TTC549 (cell line): Measurements from ENCODE around the gene PDGFA.

Source experiments
- FAIRE-seq: peaks from 2 replicates; lab custom pipeline; 2012; peaks lifted over from hg19 to GRCh38; lab: Jason Lieb, UNC

PDGFA gene

DNA sequence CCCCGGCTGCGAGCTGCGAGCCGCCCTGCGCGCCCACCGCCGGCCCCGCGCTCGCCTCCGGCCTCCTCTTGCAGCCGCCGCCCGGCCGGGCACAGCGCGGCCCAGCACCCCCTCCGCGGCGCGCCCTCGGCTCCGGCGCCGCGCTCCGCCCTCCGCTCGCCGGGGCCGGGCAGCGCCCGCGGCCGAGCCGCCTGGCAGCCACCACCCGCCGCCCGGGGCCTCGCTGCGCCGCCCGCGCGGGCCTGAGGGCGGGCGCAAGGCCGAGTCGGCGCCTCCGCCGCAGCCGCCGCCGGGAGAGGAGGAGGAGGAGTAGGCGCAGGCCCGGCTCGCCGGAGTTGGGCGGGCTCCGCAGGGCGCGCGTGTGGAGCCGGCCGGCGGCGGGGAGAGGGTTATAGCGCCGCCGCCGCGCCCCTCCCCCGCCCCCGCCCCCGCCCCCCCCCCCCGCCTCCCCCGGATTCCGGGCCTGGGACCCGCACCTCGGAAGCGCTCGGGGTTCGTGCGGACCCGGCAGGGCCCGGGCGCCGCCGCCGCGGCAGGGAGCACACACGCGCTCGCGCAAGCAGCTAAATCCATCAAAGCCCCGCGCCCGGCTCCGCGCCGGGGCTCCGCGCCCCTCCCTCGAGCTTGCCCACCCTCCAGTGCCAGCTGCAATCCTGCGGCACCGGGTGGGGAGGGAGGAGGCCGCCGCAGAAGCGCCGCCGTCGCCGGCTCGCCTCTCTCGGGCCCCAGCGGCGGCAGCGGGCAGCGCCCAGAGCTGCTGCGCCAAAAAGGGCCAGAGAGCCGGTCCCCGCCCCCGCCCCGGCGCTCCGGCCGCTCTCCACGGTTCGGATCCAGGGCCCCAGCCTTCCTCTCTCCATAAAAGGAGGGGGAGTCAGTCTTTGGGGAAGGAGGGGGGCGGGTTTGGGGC lies at the start of gene PDGFA:
Gene PDGFA (minus strand): TSS at position 363 of the 907 bp plus-strand sequence. CDS start 845 bp downstream, outside the sequence.
- FAIRE-seq: no peak

DNA sequence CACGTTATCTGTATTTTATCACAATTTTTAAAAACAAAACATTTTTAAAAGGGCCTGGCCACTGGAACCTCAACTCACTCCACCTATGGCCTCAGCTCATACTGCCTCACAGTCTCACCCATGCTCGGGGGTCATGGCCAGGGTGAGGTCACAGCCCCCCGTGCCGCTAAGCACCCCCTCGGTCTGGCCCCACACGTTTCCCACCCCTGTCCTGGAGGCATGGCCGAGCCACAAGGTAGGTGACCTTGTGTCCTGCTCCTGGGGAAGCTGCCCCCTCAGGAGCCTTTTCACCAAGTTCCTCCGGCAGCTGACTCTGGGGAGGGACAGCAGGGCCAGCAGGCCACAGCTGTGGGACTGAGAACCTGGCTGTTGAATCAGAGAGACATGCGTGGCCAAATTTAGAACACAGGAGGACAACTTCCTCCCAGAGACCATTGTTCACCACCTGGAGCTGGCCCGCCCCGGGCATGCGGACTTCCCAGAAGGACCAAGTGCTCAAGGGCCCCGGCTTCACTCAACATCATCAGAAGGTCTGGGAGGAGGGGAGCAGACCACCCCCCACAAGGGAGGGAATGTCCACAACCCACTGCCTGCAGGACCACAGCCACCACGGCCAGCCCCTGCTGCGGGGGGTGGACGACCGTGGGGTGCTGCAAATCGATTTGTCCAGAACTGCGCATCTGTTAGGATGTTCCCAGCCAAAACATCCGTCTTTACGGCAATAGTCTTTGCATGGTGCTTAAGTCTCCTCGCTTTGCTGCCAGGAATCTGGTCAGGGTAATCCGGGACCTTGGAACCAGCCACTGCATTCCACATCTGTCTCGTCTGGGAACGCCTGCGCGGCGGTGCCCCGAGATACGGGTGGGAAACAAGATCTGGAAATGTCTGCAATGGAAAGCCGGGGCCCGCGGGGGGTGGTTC lies 48.6 kb upstream of the PDGFA start:
- FAIRE-seq: no peak

DNA sequence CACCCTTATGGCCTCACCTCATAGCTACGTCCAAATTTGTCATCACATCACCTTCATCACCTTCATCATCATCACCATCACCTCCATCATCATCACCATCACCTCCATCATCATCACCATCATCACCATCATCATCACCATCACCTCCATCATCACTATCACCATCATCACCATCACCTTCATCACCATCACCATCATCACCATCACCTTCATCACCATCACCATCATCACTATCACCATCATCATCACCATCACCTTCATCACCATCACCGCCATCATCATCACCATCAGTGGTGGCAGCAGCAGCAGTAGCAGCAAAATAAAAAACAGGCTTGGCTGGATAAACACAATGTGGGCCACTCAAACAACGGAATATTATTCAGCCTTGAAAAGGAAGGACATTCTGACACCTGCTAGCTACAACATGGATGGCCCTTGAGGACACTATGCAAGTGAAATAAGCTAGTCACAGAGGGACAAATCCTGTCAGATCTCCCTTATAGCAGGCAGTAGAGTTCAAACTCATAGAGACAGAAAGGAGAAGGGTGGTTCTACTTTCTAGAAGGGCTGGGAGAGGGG lies 47.7 kb upstream of the PDGFA start:
- FAIRE-seq: no peak

DNA sequence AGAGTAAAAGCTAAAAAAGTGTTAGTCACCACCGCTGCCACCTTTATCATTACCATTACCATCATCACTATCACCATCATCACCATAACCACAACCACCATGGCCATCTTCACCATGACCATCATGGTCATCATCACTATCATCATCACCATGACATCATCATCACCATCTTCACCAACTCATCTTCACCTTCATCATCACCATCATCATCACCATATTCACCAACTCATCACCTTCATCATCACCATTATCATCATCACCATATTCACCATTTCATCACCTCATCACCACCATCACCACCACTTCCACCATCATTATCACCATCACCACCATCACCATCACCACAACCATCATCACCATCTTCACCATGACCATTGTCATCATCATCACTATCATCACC lies 46.5 kb upstream of the PDGFA start:
- FAIRE-seq: no peak

DNA sequence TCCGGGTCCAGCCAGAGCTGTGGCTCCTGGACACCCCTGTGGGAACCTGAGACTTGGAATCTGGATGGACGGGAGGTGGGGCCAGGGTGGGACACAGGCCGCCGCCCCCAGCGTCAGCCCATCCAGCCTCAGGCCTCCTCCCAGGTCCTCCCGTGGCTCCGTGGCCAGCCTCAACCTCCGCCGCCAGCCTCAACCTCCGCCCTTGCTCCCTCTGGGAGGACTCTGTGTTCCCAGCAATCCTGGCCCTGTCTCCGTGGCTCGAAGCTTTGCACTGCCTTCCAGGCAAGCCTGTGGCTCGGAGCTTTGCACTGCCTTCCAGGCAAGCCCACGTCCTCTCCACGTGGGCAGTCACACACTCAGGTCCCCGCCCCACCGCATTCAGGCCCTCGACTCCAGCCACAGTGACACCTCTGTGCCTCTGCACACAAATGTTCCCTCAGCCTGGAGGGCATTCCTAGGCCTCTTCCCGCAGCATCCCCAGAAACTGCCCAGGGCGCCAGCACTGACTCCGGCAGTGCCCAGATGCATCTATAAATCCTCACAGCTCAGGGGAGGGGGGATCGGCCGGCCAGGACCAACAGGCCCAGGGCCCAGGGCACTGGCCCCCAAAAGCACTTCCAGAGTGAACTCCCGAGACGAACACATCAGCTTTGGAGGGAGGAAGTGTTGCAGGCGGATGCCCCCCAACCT lies 44.7 kb upstream of the PDGFA start:
- no peak for FAIRE-seq

DNA sequence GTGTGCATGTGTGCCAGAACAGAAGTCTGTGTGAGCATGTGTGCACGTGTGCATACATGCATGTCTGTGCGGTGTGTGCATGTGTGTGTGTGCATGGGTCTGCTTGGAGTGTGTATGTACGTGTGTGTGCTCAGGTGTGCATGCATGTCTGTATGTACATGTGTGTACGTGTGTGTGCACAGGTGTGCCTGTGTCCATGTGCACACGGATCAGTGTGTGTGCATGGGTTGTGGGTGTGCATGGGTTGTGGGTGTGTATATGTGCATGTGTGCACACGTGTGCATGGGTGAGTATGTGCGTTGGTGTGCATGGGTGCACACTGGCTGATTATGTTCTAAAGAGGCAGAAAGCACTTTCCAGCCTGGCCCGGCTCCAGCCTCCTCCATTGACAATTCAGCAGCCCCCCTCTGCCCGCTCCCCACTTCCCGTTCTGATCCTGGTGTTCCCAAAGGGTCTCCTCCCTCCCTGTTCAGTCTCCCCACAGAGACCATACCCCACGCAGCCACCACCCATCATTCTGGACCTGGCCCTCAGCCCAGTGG lies 44.1 kb upstream of the PDGFA start:
- no peak for FAIRE-seq

DNA sequence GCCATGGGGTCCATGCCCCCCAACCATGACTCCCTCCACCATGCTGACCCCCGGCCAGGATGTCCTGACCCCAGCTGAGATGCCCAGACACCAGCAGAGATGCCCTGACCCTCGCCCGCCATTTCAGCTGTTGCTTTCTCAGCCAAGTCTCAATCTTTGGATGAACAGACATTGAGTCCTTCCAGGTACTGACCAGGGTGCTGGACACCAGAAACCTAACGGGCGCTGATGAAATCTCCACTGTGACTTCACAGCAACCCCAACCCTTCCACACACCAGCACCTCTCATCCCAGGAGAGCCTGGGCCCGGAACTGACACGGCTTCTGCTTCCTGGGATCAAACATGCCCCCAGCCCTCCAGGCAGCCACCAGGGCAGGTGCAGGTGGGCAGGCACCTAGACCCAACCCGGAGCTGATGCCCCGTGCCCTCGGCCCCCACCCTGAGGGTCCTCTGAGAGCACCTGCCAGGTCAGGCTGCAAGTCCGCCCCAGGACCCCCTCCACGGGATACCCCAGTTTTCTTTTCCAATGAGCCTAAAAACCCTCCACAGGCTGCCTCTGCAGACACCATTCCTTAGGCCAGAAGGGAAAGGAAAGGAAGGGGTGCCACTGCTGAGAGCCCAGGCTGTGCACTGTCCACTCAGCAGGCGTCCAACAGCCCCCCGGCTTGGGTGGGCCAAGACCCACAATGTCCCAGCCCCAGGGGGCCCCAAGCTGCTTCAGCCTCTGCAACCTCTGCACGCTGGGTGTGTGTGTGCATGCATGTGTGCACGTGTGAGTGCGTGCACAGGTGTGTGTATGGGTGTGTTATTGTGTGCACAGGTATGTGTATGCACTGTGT lies 43.4 kb upstream of the PDGFA start:
- FAIRE-seq: no peak

DNA sequence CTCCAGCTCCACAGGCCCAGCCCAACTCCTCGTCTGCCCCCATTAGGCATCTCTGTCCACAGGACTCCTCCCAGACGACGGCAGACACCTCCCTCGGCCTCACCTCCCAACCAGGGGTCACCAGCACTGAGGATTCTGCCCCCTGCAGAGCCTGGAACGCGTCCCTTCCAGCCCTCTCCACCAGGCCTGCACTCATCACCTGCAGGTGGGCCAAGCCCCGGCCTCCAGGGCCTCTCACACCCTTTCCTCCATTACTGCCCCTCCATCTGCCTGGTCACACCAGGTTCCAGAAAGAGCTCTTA lies 42.7 kb upstream of the PDGFA start:
- FAIRE-seq: no peak

DNA sequence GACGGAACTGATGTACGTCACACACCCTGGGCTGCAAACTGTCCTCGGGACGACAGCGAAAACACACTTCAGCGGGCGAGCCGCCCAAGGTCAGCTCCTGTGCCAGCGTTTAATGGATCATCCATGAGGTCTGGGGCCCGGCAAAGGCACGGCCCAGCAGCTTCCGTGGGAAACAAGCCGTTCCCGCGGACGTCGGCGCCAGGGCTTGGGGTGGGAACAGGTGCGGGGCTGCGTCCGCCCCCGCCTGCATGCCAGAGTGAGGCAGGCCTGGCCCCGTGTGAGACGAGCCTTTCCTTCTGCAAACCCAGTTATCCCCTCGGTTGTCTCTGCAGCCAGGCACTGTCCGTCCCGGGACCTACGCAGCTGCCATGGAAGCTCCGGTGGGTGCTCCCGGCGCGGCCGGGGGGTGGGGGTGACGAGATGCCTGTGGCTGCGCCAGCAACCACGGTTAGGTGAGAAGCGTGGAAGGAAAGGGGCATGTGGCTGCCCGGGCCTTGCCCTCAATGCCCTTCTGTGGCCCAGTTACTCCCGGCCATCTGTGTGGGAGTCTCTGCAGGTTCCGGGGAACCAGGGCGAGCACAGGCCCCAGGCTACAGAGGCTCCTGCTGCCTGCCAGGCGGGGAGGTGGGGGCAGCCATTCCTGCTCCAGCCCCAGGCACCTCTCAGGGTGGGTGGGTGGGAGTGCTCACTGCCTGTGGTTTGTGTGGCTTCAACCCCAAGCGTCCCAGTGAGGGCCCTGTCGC lies 42.2 kb upstream of the PDGFA start:
- FAIRE-seq: no peak

DNA sequence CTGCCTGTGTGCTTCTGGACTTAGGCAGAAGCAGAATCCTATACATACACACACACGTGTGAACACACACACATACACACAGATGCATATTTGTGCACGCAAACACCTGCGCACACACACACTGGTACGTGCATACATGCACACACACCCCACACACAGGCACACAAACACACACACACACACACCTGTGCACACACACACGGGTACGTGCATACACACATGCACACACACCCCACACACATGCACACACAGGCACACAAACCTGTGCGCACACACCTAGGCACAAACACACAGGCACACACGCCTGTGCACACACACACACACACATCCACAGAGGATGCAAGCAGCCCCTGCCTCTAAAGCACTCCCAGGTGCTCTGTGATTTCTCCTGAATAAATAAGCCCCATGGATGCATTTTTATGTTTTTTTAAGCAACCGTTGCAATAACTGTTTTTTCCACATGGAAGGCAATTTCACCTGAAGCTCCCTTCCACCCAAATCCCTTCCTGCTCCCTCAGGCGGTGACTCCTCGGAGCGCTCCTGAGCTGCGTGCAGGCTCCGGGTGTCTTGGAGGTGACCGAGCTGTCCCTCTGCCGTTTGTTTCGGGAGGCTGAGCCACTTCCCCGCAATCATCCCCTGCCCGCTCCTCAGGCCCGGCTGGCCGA lies 41.5 kb upstream of the PDGFA start:
- no peak for FAIRE-seq

DNA sequence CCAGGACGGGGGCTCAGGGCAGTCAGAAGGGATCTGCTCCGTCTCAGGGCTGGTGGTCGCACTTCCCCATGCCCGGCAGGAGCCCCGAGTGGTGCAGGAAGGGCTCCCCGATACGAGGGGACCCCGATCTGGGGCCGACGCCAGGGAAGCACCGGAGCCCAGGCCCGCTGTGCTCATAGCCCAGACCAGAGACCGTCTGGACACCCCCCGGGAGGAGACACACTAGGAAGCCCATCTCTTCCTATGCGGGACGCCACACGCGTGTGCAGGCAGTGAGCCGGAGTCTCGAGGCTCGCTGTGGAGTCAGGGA lies 39.7 kb upstream of the PDGFA start:
- no peak for FAIRE-seq

DNA sequence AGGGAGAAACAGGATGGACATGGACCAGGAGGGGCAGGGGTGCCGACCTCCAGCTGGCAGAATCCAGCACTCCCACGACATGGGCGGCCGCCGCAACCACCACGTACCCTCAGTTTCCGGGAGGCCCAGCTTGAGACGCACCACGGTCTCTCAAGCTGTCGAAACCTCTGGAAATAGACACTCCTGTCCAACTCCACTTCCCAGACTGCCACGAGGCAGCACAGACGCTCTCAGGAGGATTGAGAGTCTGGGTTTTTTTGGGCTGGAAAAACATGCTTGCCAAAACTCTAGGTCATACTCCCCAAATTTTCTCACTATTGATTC lies 37.9 kb upstream of the PDGFA start:
- FAIRE-seq: no peak

DNA sequence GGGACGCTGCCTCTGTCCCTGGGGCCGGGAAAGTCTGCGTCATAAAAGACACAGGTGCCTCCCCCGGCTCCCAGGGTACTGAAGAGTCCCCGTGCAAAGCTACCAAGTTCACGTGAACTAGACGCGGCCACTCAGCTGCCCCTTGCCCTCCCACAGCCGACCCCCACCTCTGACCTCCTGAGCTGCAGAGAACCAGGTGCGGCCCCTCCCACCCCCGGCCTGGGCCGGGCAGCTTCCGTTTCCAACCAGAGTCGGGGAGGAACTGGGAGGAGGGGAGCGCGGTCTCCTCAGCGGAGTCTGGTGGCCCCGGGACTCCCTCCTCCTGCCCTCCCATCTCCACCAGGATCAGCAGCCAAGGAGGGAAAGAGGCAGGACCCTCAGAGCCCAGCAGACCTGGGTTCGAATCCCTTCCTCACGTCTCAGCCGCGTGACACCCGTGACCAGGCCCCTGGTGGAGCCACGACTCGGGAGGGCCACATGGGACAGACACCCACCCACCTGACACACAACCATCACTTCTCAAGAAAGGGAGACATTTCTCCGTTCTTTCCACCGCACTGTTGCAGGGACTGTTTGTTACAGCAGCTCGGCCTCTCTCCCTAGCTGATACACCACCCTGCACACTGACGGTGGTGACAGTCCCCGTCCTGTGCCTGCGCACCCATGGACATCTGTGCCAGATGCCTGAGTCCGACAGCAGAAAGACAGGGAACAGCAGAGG lies 37.4 kb upstream of the PDGFA start:
- no peak for FAIRE-seq

DNA sequence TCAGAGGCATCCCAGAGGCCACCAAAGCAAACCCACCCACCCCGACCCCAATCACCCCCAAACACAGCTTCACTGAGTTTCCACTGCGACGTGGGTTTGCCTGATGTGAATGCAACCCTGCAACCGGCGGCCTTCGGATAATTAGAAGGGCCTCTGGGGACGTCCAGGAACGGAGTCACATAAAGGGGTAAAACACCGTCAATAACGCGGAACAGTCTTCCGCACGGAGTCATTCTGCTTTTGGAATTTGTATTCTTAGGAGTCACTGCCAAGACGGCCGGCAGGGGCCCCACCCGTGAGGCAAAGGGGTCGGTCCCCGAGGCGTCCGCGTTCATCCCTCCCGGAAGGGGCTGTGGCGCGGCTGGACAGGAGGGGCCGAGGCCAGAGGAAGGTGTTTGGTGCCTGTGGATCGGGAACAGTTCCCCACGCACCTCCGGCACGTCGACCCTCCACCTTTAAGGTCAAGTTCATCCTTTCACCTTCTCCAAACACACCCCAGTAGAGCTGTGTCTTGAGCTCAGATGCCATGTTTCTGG lies 36.7 kb upstream of the PDGFA start:
- FAIRE-seq: no peak

DNA sequence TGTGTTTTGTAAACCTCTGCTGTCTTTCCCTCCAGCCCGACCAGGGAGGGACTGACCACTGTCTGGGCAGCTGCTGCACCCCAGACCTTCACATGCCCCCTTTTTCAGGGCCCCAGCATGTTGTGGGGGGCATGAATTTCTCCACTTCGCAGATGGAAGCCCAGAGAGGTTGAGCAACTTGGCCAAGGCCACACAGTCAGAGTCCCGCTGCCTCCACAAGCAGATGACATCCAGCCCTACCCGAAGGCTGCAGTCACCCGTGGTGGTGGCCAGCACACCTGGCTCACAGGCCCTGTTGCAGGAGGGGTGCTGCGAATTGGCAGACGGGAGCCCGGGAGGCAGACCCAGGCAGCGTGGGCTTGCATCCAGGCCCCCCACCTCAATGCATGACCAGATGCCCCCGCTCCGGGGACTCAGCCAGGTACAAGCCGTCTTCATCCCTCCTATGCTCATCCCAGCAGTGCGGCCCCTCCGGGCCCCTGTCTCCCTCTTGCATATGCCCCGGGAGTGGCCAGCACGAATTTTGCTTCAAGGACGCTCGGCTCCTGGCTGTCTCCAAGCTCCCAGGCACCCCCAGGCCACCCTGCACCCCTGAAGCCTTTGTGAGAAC lies 36.0 kb upstream of the PDGFA start:
- no peak for FAIRE-seq

DNA sequence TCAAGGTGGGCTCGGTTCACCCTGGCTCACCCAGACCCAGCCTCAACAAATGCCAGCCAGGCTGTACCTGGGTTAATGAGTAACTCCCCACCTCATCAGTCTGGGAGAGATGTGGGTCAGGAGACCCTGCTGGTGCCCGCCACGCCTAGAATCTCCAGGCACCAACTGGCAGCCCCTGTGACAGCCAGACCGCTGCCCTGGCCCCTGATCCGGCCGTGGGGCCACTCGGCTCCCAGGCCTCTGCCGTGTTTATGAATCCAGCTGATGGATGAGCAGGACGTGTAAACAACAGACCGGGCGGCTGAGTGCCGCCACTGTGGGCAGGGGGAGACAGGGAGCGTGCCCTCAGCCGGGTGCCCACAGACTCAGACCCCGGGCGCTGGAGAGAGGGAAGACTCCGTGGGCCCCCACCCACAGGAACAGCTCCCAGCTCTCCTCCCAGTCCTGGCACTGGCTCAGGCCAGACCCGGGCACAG lies 34.0 kb upstream of the PDGFA start:
- no peak for FAIRE-seq

DNA sequence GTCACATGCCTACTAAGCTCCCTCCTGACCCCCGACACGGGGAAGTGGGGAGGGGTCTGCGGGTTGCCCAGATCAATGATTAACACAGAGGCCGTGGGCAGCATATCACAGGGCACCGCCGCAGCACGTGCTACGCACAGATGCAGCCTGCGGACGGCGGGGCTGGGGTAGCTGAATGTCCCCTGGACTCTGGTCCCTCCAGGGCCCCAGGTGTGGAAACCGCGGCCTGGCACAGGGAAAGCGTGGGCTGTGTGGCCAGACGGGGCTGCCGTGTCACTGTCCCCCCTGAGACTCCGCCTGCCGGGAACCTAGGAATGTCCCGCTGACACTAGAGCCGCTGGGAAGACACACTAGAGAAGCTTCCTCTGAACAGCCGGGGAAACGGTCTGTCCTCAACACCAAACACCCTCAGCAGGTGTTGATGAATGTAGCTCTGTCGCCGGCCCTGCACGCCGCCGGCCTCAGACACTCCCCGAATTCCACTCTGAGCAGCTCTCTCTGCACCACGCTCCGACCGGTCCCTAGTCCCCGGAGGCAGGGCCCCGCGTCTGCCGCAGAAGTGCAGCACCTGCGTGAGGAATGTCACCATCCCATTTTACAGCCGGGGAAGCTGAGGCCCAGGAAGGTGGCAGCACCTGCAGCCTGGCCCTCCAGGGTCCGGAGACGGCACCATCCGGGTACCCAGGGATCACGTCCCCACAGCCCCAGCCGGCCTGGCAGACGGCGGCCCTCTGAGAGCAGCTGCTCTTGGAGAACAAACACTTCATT lies 33.4 kb upstream of the PDGFA start:
- FAIRE-seq: no peak
